ENCODE measurements around the gene TTC4.

TTC4 gene

DNA sequence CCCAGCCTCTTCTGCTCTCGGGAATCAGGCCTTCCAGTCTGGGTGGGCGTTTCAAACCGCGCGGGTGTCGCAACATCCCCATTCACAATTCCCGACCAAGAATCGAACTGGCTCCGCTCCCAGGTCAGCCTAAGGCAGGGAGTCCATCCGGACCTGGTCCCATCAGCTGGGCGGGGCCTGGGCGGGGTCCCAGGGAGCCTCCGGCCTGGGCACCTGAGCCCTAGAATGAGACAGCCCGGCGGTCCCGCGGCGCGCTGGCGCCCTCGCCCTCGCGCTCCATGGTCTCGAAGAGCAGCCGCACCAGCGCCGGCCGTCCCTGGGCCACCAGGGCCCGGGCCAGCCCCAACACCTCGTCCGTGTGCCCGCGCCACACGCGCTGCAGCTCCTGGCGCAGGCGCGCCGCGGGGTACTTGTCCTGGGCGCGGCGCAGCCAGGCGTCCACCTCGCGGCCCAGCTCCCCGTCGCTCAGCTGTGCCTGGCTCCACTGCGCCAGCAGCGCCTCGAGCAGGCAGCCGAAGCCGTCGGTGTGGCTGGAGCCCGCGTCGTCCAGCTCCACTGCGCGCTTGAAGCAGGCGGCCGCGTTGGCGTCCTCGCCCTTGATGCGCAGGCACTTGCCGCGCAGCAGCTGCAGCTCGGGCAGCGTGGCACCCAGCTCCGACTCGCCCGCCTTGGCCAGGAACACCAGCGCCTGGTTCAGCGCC is 65.5 kb downstream of the TTC4 start:
- no peak for DNase-seq (ENCODE audit: insufficient read length, low spot score)
- no peak for FAIRE-seq
- TF ChIP-seq, protein P1, sequence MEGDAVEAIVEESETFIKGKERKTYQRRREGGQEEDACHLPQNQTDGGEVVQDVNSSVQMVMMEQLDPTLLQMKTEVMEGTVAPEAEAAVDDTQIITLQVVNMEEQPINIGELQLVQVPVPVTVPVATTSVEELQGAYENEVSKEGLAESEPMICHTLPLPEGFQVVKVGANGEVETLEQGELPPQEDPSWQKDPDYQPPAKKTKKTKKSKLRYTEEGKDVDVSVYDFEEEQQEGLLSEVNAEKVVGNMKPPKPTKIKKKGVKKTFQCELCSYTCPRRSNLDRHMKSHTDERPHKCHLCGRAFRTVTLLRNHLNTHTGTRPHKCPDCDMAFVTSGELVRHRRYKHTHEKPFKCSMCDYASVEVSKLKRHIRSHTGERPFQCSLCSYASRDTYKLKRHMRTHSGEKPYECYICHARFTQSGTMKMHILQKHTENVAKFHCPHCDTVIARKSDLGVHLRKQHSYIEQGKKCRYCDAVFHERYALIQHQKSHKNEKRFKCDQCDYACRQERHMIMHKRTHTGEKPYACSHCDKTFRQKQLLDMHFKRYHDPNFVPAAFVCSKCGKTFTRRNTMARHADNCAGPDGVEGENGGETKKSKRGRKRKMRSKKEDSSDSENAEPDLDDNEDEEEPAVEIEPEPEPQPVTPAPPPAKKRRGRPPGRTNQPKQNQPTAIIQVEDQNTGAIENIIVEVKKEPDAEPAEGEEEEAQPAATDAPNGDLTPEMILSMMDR (IDR thresholded peaks at IDR 0.05; ENCODE audit: insufficient read depth, missing control alignments) = no peak

DNA sequence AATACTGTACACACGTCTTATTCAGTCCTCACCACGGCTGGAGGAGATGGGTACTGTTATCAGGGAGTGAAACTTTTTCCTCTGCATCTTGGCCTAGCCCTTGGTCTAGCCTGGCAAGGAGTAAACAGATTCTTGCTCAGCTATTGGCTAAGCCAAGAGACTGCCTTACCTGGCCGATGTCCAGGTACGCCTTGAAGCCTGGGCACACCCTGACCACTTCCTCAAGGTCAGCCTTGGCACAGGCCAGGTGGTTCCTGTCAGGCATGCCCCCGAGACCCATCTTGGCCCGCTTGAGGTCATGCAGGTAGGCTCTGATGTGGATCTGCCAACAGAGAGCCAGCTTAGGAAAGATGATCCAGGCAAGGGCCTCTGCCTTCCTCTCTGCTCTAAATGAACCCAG is 66.5 kb downstream of the TTC4 start:
- TF ChIP-seq, protein P1 (IDR thresholded peaks at IDR 0.05; ENCODE audit: insufficient read depth, missing control alignments) = no peak
- FAIRE-seq (no peak), DNase-seq (ENCODE audit: insufficient read length, low spot score) (no peak)

DNA sequence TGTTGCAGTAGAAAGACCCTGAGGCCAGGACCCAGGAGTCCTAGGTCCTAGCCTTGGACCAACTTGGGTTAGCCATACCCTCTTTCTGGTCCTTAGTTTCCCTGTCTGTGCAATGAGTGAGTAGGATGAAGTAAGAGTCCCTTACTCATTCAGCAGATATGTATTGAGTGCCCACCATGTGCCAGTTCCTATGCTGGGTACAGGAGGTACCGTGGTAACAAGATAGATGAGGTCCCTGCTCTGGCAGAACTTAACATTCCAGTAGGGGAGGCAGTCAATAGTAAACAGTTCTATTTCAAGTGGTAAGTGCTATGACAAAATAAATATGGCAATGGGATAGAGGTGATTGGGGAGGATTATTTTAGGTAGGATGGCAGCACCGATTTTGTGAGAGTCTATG is 66.9 kb downstream of the TTC4 start:
- DNase-seq (ENCODE audit: insufficient read length, low spot score) (no peak), FAIRE-seq (no peak)
- TF ChIP-seq, protein P1 (IDR thresholded peaks at IDR 0.05; ENCODE audit: insufficient read depth, missing control alignments) = no peak

DNA sequence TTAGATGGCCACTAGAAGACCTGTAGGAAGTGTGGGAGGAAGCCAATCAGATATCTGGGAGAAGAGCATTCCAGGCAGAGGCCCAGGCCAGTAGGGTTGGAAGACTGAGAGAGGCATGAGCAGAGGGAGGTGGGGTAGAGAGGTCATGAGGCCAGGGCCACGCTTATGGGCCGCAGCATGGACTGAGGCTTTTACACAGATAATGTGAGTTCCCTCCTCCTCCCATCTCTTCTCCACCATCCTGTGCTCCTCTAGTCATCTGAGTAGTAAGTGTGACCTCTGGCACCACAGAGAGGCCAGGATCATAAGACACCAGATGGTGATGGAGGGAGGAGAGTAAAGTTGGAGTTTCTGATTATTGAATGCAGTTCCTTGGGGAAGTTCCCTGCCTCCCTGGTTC is 68.4 kb downstream of the TTC4 start:
- TF ChIP-seq, protein P1 (IDR thresholded peaks at IDR 0.05; ENCODE audit: insufficient read depth, missing control alignments) = no peak
- FAIRE-seq = no peak
- DNase-seq (ENCODE audit: insufficient read length, low spot score) = no peak

DNA sequence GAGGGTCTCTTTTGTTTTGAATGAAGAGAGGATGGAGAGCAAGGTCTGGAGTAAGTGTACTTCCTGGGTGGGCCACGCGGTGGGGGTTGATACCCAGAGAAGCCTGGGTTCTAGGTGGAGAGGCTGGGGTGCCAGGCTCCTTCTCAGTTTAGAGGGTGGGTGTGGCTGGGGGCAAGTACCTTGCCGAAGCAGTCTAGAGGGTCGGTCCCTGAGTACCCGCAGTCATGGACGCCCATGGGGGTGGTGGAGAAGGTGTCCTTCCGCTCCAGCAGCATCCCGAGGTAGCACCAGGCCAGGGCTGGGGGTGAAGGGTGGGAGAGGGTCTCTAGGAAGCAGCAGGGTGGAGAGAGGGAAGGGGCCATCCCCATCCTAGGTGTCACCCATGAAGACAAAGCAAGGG is 71.1 kb downstream of the TTC4 start:
- FAIRE-seq = no peak
- DNase-seq (ENCODE audit: insufficient read length, low spot score) = no peak
- TF ChIP-seq, protein P1 (IDR thresholded peaks at IDR 0.05; ENCODE audit: insufficient read depth, missing control alignments) = no peak

DNA sequence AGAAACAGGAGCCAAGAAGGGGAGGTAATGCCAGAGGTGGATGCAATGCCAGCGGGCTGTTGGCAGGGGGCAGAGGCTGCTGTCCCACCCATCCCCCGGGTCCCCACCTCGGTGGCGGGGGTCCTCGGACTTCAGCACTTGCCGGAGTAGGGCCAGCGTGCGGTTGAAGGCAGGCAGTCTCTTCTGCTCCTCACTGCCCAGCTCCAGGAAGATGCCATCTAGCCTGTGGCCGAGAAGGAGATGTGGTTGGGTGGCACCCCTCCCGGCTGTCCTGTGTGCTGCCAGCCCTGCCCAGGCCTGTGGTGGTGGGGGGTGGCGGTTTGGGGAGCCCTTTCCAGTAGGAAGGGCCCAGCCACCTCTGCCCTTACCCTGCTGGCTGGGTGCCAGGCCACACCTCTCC is 71.9 kb downstream of the TTC4 start:
- no peak for DNase-seq (ENCODE audit: insufficient read length, low spot score)
- TF ChIP-seq, protein P1 (IDR thresholded peaks at IDR 0.05; ENCODE audit: insufficient read depth, missing control alignments) = no peak
- no peak for FAIRE-seq

DNA sequence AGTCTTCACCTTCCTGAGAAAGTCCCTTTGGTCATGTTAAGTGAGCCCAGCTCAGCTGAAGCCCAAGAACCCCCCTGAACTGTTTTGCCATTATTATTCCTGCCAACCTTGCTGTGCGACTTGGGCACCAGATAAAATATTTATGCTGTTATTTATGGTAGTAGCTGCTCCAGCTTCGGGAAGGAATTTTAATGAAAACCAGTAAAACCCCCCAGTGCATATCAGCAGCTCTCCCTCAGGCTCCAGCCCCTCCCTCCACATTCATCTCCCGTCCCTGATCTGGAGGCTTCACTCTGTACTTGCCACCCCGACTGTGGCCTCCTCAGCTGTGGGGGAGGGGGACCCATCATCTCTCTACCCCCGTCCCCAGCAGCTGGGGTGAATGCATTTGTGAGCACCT is 72.8 kb downstream of the TTC4 start:
- TF ChIP-seq, protein P1 (IDR thresholded peaks at IDR 0.05; ENCODE audit: insufficient read depth, missing control alignments) = no peak
- no peak for DNase-seq (ENCODE audit: insufficient read length, low spot score)
- FAIRE-seq = no peak

Data from D721Med (cell line).